Calu3 (cell line): ENCODE measurements around the gene PEX5L. TPM values are rescaled to one million over a fixed set of nuclear protein-coding genes. Genes with fewer than 3 reads are reported as not detected.

Source experiments
- BruUV-seq: library from RNA; stranded (reverse); fragments of 400-500 nt; replicated peaks from 2 replicates; lab custom pipeline; 2021; lab: Mats Ljungman, UMichigan
- CTCF ChIA-PET: fragments of 300-600 bp; sonication (Branson Sonifier 250); formaldehyde crosslinking; loops from one replicate; lab custom pipeline; 2022; ENCODE audit warnings: antibody characterized with exemption; lab: Charles Lee
- DNase-seq: peaks from one replicate; pipeline ENCODE4 v3.0.0; 2022
- H3K27ac Mint-ChIP-seq: one replicate; pipeline ENCODE4 v1.8.0; 2022; ENCODE audit warnings: mixed read lengths; ENCODE audit not compliant: unreplicated experiment
- H3K27me3 Mint-ChIP-seq: one replicate; pipeline ENCODE4 v1.8.0; 2022; ENCODE audit warnings: mixed read lengths; ENCODE audit not compliant: unreplicated experiment
- H3K36me3 Mint-ChIP-seq: one replicate; pipeline ENCODE4 v1.8.0; 2022; ENCODE audit warnings: mild to moderate bottlenecking, moderate library complexity, mixed read lengths; ENCODE audit not compliant: insufficient read depth, unreplicated experiment
- H3K4me1 Mint-ChIP-seq: one replicate; pipeline ENCODE4 v1.8.0; 2022; ENCODE audit warnings: mild to moderate bottlenecking, low read depth, mixed read lengths; ENCODE audit not compliant: unreplicated experiment
- H3K4me3 Mint-ChIP-seq: one replicate; pipeline ENCODE4 v1.8.0; 2022; ENCODE audit warnings: mild to moderate bottlenecking, low read depth, moderate library complexity, mixed read lengths; ENCODE audit not compliant: unreplicated experiment
- H3K9me3 Mint-ChIP-seq: one replicate; pipeline ENCODE4 v1.8.0; 2022; ENCODE audit warnings: low read depth, mixed read lengths; ENCODE audit not compliant: unreplicated experiment
- CTCF ChIP-seq: fragments of 200-600 bp; IDR thresholded peaks from one replicate; pipeline ENCODE4 v1.8.0; 2022; ENCODE audit warnings: antibody characterized with exemption; ENCODE audit not compliant: unreplicated experiment
- intact Hi-C: fragments of 100-400 bp; cut with micrococcal nuclease; formaldehyde crosslinking; loops from one replicate; pipeline ENCODE4 v1.10.0; 2022; ENCODE audit not compliant: unreplicated experiment
- total RNA-seq: library from RNA; stranded (reverse); gene quantifications from 2 replicates; pipeline ENCODE4 v1.2.3, GENCODE V29; 2022

The PEX5L gene
- total RNA-seq, 1 experiment from 2014 or later, result not detected

- intact Hi-C loops, result no loop called here
- peaks cover 10% of the 10 kb centered on the region for H3K27me3 Mint-ChIP-seq
- no TSS peak for BruUV-seq
- no peak for TF ChIP-seq CTCF
- no peak overlapping the region for H3K27ac Mint-ChIP-seq
- CTCF ChIA-PET, result interaction anchor here (0.6 kb wide), 2 partner anchors 14 to 385 kb away, joined by 3 read pairs; no protein-coding TSS in a partner anchor
- no peaks in the 10 kb centered on the region for H3K4me1 Mint-ChIP-seq
- H3K9me3 Mint-ChIP-seq, result no peaks in the 10 kb centered on the region
- peak overlapping the region; percentile 74 for H3K4me3 Mint-ChIP-seq
- peaks cover 7% of the 10 kb centered on the region for H3K36me3 Mint-ChIP-seq
- DNase-seq, result no peak
Observed at GRCh38 chr3:179942553-179943075, 94.1 kb downstream of the PEX5L start.

- Mint-ChIP-seq H3K36me3 (no peaks in the 10 kb centered on the region), H3K4me3 (no peak overlapping the region), H3K9me3 (no peaks in the 10 kb centered on the region), H3K27me3 (no peaks in the 10 kb centered on the region), H3K27ac (no peak overlapping the region), H3K4me1 (no peaks in the 10 kb centered on the region)
- TF ChIP-seq CTCF, result no peak
- intact Hi-C loops, result no loop called here
- BruUV-seq, result no TSS peak
- CTCF ChIA-PET, result no interaction called here
- no peak for DNase-seq
Observed at GRCh38 chr3:179935710-179936109, 101.0 kb downstream of the PEX5L start.

GRCh38 chr3:179933914-179934313 lies 102.8 kb downstream of the PEX5L start:
- H3K4me3 Mint-ChIP-seq, result no peak overlapping the region
- intact Hi-C loops, result no loop called here
- no peak for TF ChIP-seq CTCF
- H3K36me3 Mint-ChIP-seq, result no peaks in the 10 kb centered on the region
- no peak overlapping the region for H3K27ac Mint-ChIP-seq
- no TSS peak for BruUV-seq
- H3K4me1 Mint-ChIP-seq, result peaks cover 8% of the 10 kb centered on the region
- CTCF ChIA-PET, result interaction anchor here (0.7 kb wide), 1 partner anchor 12 kb away, joined by 5 read pairs; no protein-coding TSS in a partner anchor
- no peaks in the 10 kb centered on the region for H3K9me3 Mint-ChIP-seq
- no peaks in the 10 kb centered on the region for H3K27me3 Mint-ChIP-seq
- DNase-seq, result no peak

GRCh38 chr3:179933080-179933479 lies 103.7 kb downstream of the PEX5L start:
- BruUV-seq, result no TSS peak
- H3K4me1 Mint-ChIP-seq, result peaks cover 8% of the 10 kb centered on the region

More at GRCh38 chr3:179933080-179933479, 103.7 kb downstream of the PEX5L start:
- CTCF ChIA-PET, result interaction anchor here (0.6 kb wide), 1 partner anchor 45 kb away, joined by 4 read pairs; no protein-coding TSS in a partner anchor
- intact Hi-C loops, result no loop called here
- no peak for TF ChIP-seq CTCF
- no peaks in the 10 kb centered on the region for H3K9me3 Mint-ChIP-seq
- H3K27me3 Mint-ChIP-seq, result no peaks in the 10 kb centered on the region
- no peak overlapping the region for H3K4me3 Mint-ChIP-seq
- H3K27ac Mint-ChIP-seq, result no peak overlapping the region
- no peak for DNase-seq
- H3K36me3 Mint-ChIP-seq, result no peaks in the 10 kb centered on the region
